Thyroid gland (tissue), 4 donors: ENCODE results near the gene CYP3A4.

Experiments used
- POLR2A ChIP-seq, 2 donors: fragments of 450-650 bp; IDR thresholded peaks; one replicate each; pipeline ENCODE4 v1.6.1; 2017; ENCODE audit warnings: antibody characterized with exemption in 2 of 2, mild to moderate bottlenecking in 2 of 2, moderate library complexity in 1 of 2
- TF ChIP-seq, protein P1 (sequence below), 6 experiments: fragments of 200-600 bp in 3 of 6; fragments of 450-650 bp in 3 of 6; sonication (generic) in 3 of 6; IDR thresholded peaks; one replicate each; pipeline ENCODE4 v1.5.1; 2016 to 2019; ENCODE audit warnings: antibody characterized with exemption in 6 of 6, mild to moderate bottlenecking in 2 of 6, inconsistent platforms in 1 of 6, moderate library complexity in 1 of 6

DNA sequence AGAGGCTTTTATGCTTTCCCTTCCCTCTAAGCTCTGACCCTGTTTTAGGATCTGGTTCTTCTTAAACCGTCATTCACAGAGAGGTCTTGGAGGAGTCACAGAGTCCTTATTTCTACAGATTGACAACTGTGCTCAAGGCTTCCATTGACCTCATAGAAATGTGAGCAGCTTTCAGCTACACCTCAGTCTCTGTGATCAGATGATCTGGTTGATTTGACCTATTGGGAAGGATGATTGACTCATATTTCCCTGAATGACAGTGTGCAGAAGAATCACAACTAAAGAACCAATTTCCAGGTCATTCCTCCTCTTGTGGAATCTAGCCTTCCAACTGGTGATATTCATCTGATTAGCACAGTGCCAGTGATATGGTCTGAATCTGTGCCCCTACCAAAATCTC, 3.4 kb downstream of the CYP3A4 start:
- TF ChIP-seq, protein P1, sequence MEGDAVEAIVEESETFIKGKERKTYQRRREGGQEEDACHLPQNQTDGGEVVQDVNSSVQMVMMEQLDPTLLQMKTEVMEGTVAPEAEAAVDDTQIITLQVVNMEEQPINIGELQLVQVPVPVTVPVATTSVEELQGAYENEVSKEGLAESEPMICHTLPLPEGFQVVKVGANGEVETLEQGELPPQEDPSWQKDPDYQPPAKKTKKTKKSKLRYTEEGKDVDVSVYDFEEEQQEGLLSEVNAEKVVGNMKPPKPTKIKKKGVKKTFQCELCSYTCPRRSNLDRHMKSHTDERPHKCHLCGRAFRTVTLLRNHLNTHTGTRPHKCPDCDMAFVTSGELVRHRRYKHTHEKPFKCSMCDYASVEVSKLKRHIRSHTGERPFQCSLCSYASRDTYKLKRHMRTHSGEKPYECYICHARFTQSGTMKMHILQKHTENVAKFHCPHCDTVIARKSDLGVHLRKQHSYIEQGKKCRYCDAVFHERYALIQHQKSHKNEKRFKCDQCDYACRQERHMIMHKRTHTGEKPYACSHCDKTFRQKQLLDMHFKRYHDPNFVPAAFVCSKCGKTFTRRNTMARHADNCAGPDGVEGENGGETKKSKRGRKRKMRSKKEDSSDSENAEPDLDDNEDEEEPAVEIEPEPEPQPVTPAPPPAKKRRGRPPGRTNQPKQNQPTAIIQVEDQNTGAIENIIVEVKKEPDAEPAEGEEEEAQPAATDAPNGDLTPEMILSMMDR (IDR thresholded peaks at IDR 0.05): no peak
- no peak for TF ChIP-seq POLR2A (IDR thresholded peaks at IDR 0.05)
